Measurements from ENCODE around the gene AK9.

AK9 gene

GRCh38 chr6:109454496-109455436 is 236.2 kb downstream of the AK9 start:
- DNase-seq = peak in 1 of 2 experiments; percentile 69

DNA sequence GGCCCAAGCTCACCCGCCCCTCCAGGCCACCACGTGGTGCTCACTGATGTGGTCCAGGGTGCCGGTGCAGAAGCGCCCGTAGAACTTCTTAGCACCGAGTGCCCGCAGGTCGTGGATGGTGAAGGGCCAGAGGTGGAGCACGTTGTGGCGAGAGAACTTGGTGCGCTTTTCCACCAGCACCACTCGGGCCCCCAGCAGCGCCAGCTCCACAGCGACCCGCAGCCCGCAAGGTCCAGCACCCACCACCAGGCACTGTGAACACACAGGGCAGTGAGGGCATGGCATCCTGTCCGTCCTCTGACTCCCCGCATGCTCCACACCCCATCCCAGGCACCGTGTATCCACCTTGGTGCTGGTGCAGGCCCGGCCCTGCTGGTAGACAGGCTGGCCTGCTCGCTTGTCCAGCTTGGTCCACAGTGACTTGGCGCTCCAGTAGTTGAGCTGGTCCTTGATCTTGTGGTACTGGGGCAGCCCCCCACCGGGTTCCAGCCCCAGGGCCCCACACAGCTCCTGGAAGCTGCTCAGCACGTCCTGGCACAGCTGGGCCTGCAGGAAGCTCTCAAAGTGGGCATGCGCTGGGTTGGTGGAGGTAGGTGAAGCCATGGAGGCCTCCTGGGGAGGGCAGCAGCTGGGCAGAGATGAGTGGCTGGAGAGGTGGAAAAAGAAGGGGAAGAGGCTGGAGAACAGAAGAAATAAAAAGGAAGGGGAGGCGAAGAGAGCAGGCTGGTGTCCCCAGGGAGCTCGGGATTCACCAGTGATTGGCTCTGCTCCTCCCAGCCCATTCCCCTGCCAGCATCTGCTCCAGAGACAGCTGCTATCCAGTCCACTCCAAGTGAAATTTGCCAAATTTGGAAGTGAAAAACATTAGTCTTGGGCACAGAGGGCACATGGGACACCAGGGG is 237.2 kb downstream of the AK9 start:
- peak in 1 of 2 experiments; percentile 33 for DNase-seq

- no peak for DNase-seq
These were observed 237.8 kb downstream of the AK9 start for GRCh38 chr6:109453156-109453555.

GRCh38 chr6:109452181-109452580 is 238.8 kb downstream of the AK9 start:
- no peak for DNase-seq

DNA sequence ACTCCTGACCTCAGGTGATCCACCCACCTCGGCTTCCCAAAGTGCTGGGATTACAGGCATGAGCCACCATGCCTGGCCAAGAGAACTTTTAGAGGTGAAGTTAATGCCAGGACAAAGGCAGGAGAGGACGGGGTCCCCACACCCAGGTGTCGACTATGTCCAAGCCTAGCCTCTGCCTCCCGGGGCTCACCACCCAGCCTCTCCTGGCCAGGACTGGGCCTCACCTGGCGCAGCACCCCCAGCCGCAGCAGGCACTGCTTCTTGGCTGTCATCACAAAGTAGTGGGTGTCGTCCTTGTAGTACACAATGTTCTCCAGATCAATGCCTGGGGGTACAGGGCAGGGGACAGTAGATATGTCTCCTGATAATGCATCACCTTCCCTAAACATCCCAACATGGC is 239.6 kb downstream of the AK9 start:
- DNase-seq = no peak

DNA sequence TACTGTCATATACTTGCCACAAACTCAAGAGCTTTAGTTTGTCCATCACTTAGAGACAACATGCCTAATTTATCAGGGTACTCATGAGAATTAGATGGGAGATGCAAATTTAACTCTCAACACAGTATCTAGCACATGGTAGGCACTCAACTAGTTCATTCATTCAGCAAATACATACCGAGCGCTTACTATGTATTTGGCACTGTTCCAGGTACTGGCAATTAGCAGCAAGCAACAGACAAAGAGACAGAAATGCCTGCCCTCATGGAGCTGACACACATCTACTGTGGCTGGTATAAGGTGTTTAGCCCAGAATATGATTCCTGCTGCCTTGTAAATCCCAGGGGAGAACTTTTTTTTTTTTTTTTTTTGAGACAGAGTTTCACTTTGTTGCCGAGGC is 240.2 kb downstream of the AK9 start:
- DNase-seq = no peak

GRCh38 chr6:109449795-109450673 is 241.0 kb downstream of the AK9 start:
- no peak for DNase-seq

DNA sequence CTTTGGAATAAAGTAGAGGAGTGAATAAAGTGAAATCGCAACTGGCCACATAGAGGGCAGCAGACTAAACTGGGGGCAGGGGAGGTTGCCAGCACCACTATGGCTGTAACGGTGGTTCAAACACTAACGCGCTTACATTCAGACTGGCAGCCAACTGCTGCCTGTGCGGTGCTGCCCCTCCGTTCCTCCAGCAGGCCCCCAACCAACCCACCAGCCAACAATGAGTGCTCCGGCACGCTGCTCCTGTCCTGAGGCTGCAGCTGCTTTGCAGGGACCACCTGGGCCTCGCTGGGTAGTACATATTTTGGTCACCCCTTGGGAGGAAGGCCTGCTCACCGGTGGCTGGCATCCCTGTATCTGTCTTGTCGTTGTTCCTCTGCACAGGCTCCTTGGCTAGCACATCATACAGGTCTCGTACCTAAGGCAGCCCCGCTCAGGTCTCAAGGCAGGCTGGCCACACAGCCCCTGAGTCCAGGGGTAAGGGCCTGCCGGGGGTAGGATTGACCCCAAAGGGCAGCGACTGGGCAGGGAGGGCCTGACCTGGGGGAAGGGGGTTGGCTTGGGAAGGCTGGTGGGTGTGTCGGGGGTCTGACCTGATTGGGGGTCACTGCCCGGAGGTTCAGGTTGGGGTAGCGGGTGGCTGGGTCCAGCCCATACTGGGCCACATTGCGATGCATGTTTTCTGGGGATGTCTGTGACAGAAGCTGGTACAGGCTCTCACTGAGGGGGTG is 241.8 kb downstream of the AK9 start:
- DNase-seq = no peak

DNA sequence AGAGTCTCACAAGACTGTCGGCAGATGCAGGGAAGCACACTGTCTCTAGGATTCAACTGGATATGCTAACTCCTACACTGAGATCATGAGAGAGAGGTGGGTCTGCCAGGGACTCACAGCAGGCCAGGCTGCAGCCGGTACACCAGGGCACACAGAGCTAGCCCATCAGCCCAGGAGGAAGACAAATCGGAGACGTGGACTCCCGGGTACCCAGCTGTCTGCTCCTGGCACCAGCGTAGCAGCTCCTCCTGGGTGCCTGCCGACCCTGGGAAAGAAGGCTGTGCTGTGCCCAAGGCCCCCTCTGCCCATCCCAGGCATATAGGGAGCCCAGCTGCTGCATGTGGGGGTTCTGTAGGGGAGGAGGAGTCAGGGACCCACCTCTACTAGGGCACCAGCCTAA is 242.4 kb downstream of the AK9 start:
- no peak for DNase-seq

DNA sequence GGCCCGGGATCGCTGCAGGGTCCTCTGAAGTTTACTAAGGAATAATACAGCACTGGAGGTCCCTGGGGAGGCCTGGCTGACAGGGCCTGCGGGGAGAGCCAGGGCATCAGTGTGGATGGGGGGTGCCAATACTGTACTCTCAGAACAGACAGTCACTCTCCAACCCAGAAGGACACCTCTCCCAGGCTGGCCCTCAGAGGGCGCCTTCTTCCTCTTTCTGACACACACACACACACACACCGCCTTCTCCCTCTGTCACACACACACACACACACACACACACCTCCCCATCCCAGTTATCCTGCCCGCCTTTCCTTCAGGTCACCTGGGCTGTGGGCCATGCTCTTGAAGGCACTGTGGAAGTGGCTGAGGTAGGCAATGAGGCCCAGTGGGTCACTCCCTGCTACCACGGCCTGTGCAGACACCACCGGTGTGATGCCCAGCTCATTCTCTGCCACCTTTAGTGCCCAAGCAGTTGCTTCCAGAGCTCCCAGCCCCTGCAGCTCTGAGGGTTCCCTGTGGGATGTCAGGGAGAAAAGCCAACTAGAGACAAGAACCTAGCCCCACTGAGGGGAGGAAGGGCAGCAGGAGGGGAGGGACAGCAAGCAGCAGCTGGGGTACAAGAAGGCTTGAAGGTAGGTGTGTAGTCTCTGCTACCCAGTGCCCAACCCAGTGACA is 243.0 kb downstream of the AK9 start:
- DNase-seq = peak in 1 of 2 experiments; percentile 25

- no peak for DNase-seq
These were observed 243.9 kb downstream of the AK9 start for GRCh38 chr6:109447087-109447486.

GRCh38 chr6:109446541-109446940 is 244.5 kb downstream of the AK9 start:
- no peak for DNase-seq

GRCh38 chr6:109446072-109446471 is 244.9 kb downstream of the AK9 start:
- no peak for DNase-seq

DNA sequence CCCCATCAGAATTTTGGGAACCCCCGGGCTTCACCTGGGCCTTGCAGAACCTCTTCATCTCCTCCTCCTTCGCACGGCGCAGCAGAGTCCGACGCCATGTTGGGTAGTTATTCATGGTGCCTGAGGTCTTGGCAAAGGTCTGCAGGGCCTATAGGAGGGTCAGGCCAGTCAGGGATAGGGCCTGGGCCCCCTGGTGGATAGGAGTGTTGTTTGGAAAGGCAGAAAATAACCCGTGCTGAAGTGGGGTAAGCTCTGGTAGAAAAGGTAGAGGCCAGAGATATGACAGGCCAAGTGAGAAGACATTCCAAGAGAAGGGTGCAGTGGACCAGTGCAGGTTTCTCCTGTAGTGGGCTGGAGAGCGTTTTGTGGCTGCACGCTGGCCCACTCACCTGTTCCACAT is 245.6 kb downstream of the AK9 start:
- no peak for DNase-seq

- DNase-seq = no peak
These were observed 247.5 kb downstream of the AK9 start for GRCh38 chr6:109443425-109443950.
